Activated CD8-positive, alpha-beta T cell treated with anti-CD3 and anti-CD28 coated beads, Interleukin-2, amount 10 ng/mL, durations not matched to agents 7 days and 5 days (primary cell): ENCODE data around the gene FAIM2. TPM values are rescaled to one million over a fixed set of nuclear protein-coding genes. Genes with fewer than 3 reads are reported as not detected.

Experiments used
- ATAC-seq: fragments of 150-1000 bp; cut with Tn5 transposase; one replicate; pipeline ENCODE4 v1.10.0; 2021; ENCODE audit warnings: moderate library complexity
- CTCF ChIA-PET: fragments of 350-600 bp; sonication (Branson Sonifier 250); formaldehyde crosslinking; loops from one replicate; lab custom pipeline; 2021; ENCODE audit warnings: antibody characterized with exemption; lab: Charles Lee
- POLR2A ChIA-PET: fragments of 350-600 bp; sonication (Branson Sonifier 250); formaldehyde crosslinking; loops from one replicate; lab custom pipeline; 2021; ENCODE audit warnings: antibody characterized with exemption; lab: Charles Lee
- DNase-seq: peaks from one replicate; pipeline ENCODE4 v3.0.0-alpha.2; 2020
- H3K27ac Mint-ChIP-seq: one replicate; pipeline ENCODE4 v1.8.0; 2021; ENCODE audit warnings: mild to moderate bottlenecking, mixed read lengths
- H3K27me3 Mint-ChIP-seq: one replicate; pipeline ENCODE4 v1.8.0; 2021; ENCODE audit warnings: low read depth, mixed read lengths
- H3K36me3 Mint-ChIP-seq: one replicate; pipeline ENCODE4 v1.8.0; 2021; ENCODE audit warnings: low read depth, mixed read lengths
- H3K4me1 Mint-ChIP-seq: one replicate; pipeline ENCODE4 v1.8.0; 2021; ENCODE audit warnings: low read depth, mixed read lengths
- H3K4me3 Mint-ChIP-seq: one replicate; pipeline ENCODE4 v1.8.0; 2021; ENCODE audit warnings: mild to moderate bottlenecking, mixed read lengths
- H3K9me3 Mint-ChIP-seq: one replicate; pipeline ENCODE4 v1.8.0; 2022; ENCODE audit warnings: mixed read lengths; ENCODE audit not compliant: insufficient read depth
- total RNA-seq, 2 experiments: library from RNA; stranded (reverse); gene quantifications; one replicate each; pipeline ENCODE4 v1.2.3, GENCODE V29; 2021

FAIM2 gene
- total RNA-seq, 2 experiments from 2014 or later, result 0.23 to 0.55 TPM

- no peaks in the 10 kb centered on the region for H3K36me3 Mint-ChIP-seq
- ATAC-seq (no peak), DNase-seq (no peak)
- CTCF ChIA-PET, result interaction anchor here (5.3 kb wide), 1 partner anchor 8 kb away, joined by 32 read pairs; no protein-coding TSS in a partner anchor
- peaks cover 11% of the 10 kb centered on the region for H3K27me3 Mint-ChIP-seq
- peaks cover 4% of the 10 kb centered on the region for H3K4me1 Mint-ChIP-seq
- POLR2A ChIA-PET, result interaction anchor here (1.0 kb wide), 1 partner anchor 21 kb away, joined by 3 read pairs; no protein-coding TSS in a partner anchor
- no peak overlapping the region for H3K27ac Mint-ChIP-seq
- no peaks in the 10 kb centered on the region for H3K9me3 Mint-ChIP-seq
- H3K4me3 Mint-ChIP-seq, result no peak overlapping the region
Measured at GRCh38 chr12:49937639-49938300, 34.1 kb upstream of the FAIM2 start.

- CTCF ChIA-PET, result interaction anchor here (5.3 kb wide), 1 partner anchor 9 kb away, joined by 32 read pairs; no protein-coding TSS in a partner anchor
- Mint-ChIP-seq H3K9me3 (no peaks in the 10 kb centered on the region), H3K4me1 (no peaks in the 10 kb centered on the region), H3K36me3 (no peaks in the 10 kb centered on the region), H3K4me3 (no peak overlapping the region), H3K27ac (no peak overlapping the region), H3K27me3 (peaks cover 11% of the 10 kb centered on the region)
- POLR2A ChIA-PET, result no interaction called here
- no peak for DNase-seq
- no peak for ATAC-seq
Measured at GRCh38 chr12:49936925-49937324, 33.2 kb upstream of the FAIM2 start.

DNA sequence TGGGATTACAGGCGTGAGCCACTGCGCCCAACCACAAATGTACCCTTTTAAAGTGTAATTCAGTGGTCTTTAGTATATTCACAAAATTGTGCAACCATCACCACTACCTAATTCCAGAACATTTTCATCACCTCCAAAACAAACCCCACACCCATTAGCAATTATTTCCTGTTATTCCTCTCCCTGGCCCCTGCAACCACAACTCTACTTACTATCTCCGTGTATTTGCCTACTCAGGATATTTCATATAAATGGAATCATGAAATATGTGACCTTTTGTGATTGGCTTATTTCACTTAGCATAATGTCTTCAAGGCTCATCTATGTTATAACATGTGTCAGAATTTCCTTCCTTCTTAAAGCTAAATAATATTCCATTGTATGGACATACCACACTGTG, 30.8 kb upstream of the FAIM2 start:
- peaks cover 11% of the 10 kb centered on the region for H3K27me3 Mint-ChIP-seq
- no peaks in the 10 kb centered on the region for H3K9me3 Mint-ChIP-seq
- H3K4me3 Mint-ChIP-seq, result no peak overlapping the region
- DNase-seq (no peak), ATAC-seq (no peak)
- no peaks in the 10 kb centered on the region for H3K36me3 Mint-ChIP-seq
- no peaks in the 10 kb centered on the region for H3K4me1 Mint-ChIP-seq
- no peak overlapping the region for H3K27ac Mint-ChIP-seq
- ChIA-PET CTCF (interaction anchor here (5.3 kb wide), 1 partner anchor 11 kb away, joined by 32 read pairs; no protein-coding TSS in a partner anchor), POLR2A (no interaction called here)

DNA sequence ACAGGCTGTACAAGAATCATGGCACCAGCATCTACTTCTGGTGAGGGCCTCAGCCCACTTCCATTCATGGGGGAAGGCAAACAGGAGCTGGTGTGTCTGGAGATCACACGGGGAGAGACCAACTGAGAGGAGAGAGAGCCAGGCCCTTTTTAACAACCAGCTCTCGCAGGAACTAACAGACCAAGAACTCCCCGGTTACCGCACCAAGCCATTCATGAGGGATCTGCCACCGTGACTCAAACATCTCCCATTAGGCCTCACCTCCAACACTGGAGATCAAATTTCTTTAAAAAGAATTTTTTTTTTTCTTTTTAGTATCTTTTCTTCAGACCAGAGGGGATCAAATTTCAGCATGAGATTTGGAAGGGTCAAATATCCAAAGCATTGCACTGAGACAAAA, 30.1 kb upstream of the FAIM2 start:
- Mint-ChIP-seq H3K27ac (no peak overlapping the region), H3K27me3 (peaks cover 15% of the 10 kb centered on the region), H3K36me3 (no peaks in the 10 kb centered on the region), H3K4me1 (no peaks in the 10 kb centered on the region), H3K4me3 (no peak overlapping the region), H3K9me3 (no peaks in the 10 kb centered on the region)
- DNase-seq (no peak), ATAC-seq (no peak)
- ChIA-PET POLR2A (no interaction called here), CTCF (interaction anchor here (0.7 to 5.3 kb wide), 2 partner anchors 12 to 535 kb away, joined by 3 to 32 read pairs; no protein-coding TSS in a partner anchor)

DNA sequence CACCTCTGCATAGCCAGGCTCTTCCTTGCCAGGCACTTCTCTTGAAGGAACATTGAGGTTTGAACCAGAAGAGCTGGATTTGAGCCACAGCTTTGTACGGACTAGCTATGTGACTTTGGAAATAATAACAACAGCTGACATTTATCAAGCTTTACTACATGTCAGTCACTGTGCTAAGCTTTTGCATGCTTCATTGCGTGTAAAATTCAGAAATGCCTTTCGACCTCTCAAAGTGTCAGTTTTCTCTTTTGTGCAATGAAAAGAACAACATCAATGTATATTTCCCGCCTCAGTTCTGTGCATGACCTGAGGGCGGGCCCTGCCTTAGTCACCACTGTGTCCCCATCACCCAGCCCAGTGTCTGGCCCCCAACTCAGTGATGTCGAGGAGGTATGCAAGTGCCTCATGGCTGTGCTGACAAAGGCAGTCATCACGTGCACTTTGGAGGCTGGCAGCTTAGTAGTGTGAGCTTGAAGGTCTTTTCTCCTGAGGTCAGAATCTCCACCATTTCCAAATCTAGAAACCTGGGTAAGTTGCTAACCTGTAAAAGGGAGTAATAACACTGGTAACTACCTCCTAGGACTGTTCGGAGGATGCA, 28.9 kb upstream of the FAIM2 start:
- no peak for ATAC-seq
- no peak overlapping the region for H3K4me3 Mint-ChIP-seq

DNA sequence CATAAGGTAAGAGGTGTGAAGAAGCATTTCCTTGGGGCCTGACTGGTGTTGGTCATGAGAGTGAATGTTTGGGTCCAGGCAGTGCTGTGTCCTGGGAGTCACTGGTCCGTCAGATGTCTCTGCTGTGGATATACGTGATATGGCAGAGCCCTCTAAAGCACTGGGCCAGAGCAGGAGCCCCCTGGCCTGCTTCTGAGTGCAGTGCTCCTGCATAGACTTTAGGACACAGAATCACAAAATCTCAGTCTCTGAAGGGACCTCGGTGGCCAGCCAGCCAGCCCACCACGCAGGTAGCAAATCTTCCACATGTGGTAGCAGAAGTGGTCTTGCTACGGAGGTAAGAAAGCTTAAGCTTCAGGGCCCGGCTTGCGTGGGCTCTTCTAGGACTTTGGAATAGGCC, 28.3 kb upstream of the FAIM2 start:
- Mint-ChIP-seq H3K9me3 (no peaks in the 10 kb centered on the region), H3K4me3 (no peak overlapping the region), H3K27ac (no peak overlapping the region), H3K27me3 (peaks cover 17% of the 10 kb centered on the region), H3K4me1 (no peaks in the 10 kb centered on the region), H3K36me3 (no peaks in the 10 kb centered on the region)
- POLR2A ChIA-PET, result no interaction called here
- ATAC-seq, result no peak
- no peak for DNase-seq
- CTCF ChIA-PET, result interaction anchor here (0.9 to 2.0 kb wide), 7 partner anchors 11 to 94 kb away, joined by 3 to 15 read pairs (median 5); no protein-coding TSS in a partner anchor

More for the DNA sequence above, 28.9 kb upstream of the FAIM2 start:
- Mint-ChIP-seq H3K27ac (no peak overlapping the region), H3K36me3 (no peaks in the 10 kb centered on the region), H3K9me3 (no peaks in the 10 kb centered on the region), H3K27me3 (peaks cover 17% of the 10 kb centered on the region), H3K4me1 (no peaks in the 10 kb centered on the region)
- DNase-seq, result no peak
- ChIA-PET CTCF (interaction anchor here (0.9 to 2.0 kb wide), 5 partner anchors 13 to 94 kb away, joined by 3 to 15 read pairs (median 4); no protein-coding TSS in a partner anchor), POLR2A (no interaction called here)

- ATAC-seq (no peak), DNase-seq (no peak)
- H3K36me3 Mint-ChIP-seq, result no peaks in the 10 kb centered on the region
Measured at GRCh38 chr12:49930515-49931288, 27.0 kb upstream of the FAIM2 start.

DNA sequence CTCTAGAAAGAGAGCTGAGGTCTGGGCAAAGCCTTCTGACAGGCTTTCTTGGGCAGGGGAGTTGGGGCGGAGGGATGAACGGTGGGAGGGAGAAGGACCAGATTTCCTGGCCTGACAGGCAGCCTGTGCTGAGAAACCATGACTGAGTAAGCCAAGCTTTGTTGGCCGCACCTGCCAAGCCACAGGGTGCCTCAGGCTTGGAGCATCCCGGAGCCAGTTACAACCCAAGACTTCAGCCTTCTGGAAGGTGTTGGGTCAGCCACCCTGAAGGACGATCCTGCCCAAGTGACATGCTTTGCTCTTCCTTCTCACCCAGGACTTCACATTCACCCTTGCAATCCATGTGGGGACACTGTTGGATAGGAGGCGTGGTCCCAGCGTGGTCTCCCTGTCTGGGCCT, 25.9 kb upstream of the FAIM2 start:
- H3K27me3 Mint-ChIP-seq, result peaks cover 11% of the 10 kb centered on the region
- no peak overlapping the region for H3K4me3 Mint-ChIP-seq
- DNase-seq, result no peak
- ChIA-PET CTCF (interaction anchor here (1.3 to 1.7 kb wide), 2 partner anchors 16 to 37 kb away, joined by 6 read pairs; no protein-coding TSS in a partner anchor), POLR2A (no interaction called here)
- H3K4me1 Mint-ChIP-seq, result no peaks in the 10 kb centered on the region
- H3K27ac Mint-ChIP-seq, result no peak overlapping the region
- H3K36me3 Mint-ChIP-seq, result no peaks in the 10 kb centered on the region
- no peak for ATAC-seq
- H3K9me3 Mint-ChIP-seq, result no peaks in the 10 kb centered on the region

More at GRCh38 chr12:49930515-49931288, 27.0 kb upstream of the FAIM2 start:
- no peaks in the 10 kb centered on the region for H3K4me1 Mint-ChIP-seq
- H3K27ac Mint-ChIP-seq, result no peak overlapping the region
- CTCF ChIA-PET, result interaction anchor here (1.3 to 2.0 kb wide), 6 partner anchors 12 to 36 kb away, joined by 5 to 15 read pairs (median 6); no protein-coding TSS in a partner anchor
- peaks cover 17% of the 10 kb centered on the region for H3K27me3 Mint-ChIP-seq
- H3K9me3 Mint-ChIP-seq, result no peaks in the 10 kb centered on the region
- H3K4me3 Mint-ChIP-seq, result no peak overlapping the region
- POLR2A ChIA-PET, result no interaction called here

DNA sequence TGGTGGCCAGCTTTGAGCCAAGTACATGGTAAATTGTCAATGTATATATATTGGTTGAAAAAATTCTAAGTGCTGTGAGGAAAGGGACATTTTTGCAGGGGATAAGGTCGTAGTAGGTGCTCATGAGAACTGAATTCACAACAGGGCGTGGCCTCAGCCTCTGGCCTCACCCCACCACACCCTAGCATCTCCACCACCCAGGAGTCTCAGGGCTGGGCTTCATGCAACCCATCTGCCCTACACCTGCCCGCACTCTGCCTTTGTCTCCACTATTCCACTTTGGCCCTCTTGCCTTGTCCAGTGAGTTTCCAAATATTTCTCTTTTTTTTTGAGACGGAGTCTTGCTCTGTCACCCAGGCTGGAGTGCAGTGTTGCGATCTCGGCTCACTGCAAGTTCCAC, 24.8 kb upstream of the FAIM2 start:
- POLR2A ChIA-PET, result no interaction called here
- Mint-ChIP-seq H3K4me1 (no peaks in the 10 kb centered on the region), H3K9me3 (no peaks in the 10 kb centered on the region), H3K4me3 (no peak overlapping the region), H3K36me3 (no peaks in the 10 kb centered on the region), H3K27me3 (peaks cover 8% of the 10 kb centered on the region), H3K27ac (no peak overlapping the region)
- ATAC-seq (no peak), DNase-seq (no peak)
- CTCF ChIA-PET, result interaction anchor here (0.7 to 1.9 kb wide), 6 partner anchors 12 to 62 kb away, joined by 3 to 17 read pairs (median 5); no protein-coding TSS in a partner anchor

GRCh38 chr12:49925433-49926204, 21.9 kb upstream of the FAIM2 start:
- no peak overlapping the region for H3K27ac Mint-ChIP-seq
- DNase-seq (no peak), ATAC-seq (no peak)
- no peaks in the 10 kb centered on the region for H3K9me3 Mint-ChIP-seq
- ChIA-PET POLR2A (no interaction called here), CTCF (interaction anchor here (1.3 kb wide), 1 partner anchor 41 kb away, joined by 5 read pairs; no protein-coding TSS in a partner anchor)
- peaks cover 8% of the 10 kb centered on the region for H3K27me3 Mint-ChIP-seq
- H3K4me3 Mint-ChIP-seq, result no peak overlapping the region
- no peaks in the 10 kb centered on the region for H3K36me3 Mint-ChIP-seq
- H3K4me1 Mint-ChIP-seq, result no peaks in the 10 kb centered on the region
